NB4 (cell line): Measurements from ENCODE around the gene PRRC2A.
A peak's percentile ranks its signal among the peaks of the same experiment; 100 is the strongest.

ENCODE experiments used
- DNase-seq: peaks from one replicate; pipeline ENCODE4 v3.0.0; 2010; ENCODE audit warnings: low read depth
- H3K4me3 ChIP-seq: one replicate; pipeline ENCODE4 v1.5.1; 2011; ENCODE audit warnings: mild to moderate bottlenecking, low read depth, low read length, moderate library complexity
- CTCF ChIP-seq: IDR thresholded peaks from one replicate; pipeline ENCODE4 v1.5.1; 2012; ENCODE audit warnings: low read depth, low read length
- MAX ChIP-seq: IDR thresholded peaks from 2 replicates; pipeline ENCODE4 v1.6.1; 2011; ENCODE audit warnings: low read depth, low read length
- MYC ChIP-seq: IDR thresholded peaks from 2 replicates; pipeline ENCODE4 v1.6.1; 2011; ENCODE audit warnings: low read depth, low read length
- POLR2A ChIP-seq: IDR thresholded peaks from 2 replicates; pipeline ENCODE4 v1.6.1; 2011; ENCODE audit warnings: mild to moderate bottlenecking; ENCODE audit not compliant: insufficient read length; ENCODE audit errors: extremely low read depth

Gene PRRC2A

GRCh38 chr6:31676904-31677303 is 56.4 kb downstream of the PRRC2A start:
- no peak for DNase-seq
- no peak for TF ChIP-seq MYC
- TF ChIP-seq CTCF: no peak
- no peak for TF ChIP-seq POLR2A
- TF ChIP-seq MAX: no peak
- no peak overlapping the region for H3K4me3 ChIP-seq

DNA sequence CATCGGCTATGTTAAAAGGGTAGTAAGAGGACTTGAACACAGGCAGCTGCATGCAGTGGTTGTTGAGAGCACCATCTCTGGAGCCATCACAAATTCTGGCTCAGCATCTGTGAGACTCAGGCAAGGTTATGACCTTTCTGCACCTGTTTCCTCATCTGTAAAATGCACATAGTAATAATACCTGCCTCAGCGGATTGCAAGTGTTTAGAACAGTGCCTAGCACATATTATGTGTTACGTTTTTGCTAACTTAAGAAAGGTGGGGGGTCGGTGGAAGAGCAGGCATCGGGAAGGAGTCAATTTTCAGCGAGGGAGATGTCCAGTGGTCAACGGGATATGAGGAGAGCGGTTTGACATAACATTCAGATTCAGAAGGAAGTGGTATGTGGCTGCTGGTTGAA is 57.4 kb downstream of the PRRC2A start:
- DNase-seq: no peak

DNA sequence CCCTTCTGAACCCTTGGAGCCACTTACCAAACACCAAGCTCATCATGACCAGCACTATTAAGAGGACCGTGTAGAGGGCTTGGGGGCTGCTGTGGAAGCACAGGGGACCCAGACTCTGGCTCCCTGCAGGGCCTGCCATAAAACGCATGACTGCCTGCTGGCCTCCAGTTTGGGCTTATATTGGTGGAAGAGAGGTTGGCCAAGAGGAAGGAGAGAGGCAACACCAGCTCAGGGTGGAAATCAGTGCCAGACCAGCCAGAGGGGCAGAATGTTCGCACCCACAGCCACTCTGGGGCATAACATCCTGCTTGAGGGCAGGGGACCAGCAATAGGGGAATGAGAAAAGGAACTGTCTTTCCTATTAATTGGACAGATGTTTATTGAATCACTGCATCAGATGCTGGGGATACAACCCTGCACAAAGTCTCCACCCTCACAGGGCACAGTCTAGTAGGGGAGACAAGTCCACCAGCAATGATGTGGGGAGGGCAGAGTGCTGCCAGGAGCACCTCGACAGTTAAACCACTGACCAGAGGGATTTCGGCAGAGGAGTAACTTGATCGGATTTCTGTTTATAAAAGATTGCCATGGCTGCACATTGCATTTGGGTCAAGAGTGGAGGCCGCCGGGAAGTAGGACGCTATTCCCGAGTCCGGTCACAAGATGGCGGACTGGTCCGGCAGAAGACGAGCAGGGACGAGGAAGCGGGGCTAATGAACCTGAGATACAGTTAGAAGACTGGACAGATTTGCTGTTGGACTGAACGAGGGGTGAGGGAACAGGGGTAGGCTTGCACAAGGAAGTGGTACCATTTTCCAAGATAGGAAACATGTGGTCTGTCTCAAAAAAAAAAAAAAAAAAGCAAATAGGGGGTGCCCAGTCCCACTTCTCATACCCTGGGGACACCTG is 60.0 kb downstream of the PRRC2A start, which contains the start of gene LY6G5C:
Gene LY6G5C (minus strand): TSS at position 842 of the 909 bp plus-strand sequence. CDS start 694 bp downstream, at position 148.
- H3K4me3 ChIP-seq: peak within 1 kb of the TSS; percentile 59
- peak; percentile 91 for DNase-seq
- no peak for TF ChIP-seq POLR2A
- 0 out of 2 replicates have a peak, but pooled peaks have one; percentile 23 for TF ChIP-seq MAX
- TF ChIP-seq MYC: no peak
- TF ChIP-seq CTCF: peak; percentile 60

More for the DNA sequence above, 57.4 kb downstream of the PRRC2A start:
- no peak overlapping the region for H3K4me3 ChIP-seq
- TF ChIP-seq CTCF (no peak), POLR2A (no peak), MYC (no peak), MAX (no peak)

DNA sequence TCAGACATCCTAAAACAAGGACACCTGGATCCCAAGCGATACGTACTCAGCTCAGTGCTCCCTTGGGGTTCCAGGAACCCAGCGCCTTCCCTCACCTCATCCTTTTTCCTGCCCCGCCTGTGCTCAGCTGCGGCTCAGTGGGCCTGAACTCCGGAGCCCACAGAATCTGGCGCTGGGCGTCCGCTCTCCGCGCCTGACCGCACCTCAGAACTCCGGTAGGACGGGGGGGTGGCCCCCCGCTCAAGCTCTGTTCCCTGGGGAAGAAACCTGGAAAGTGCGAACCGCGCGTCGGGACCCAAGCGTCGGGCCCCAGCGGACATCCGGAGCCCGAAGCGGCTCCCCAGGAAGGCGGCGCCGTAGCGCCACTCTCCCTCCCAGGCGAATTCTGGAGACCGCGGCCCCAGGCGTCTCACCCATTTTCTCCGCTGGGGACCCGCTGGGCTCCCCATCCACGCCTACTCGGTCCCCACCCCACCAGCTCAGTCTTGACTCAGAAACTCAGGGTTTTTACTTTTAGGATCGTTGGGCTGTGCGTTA is 60.7 kb downstream of the PRRC2A start:
- DNase-seq: peak; percentile 70
- peak overlapping the region; percentile 59 for H3K4me3 ChIP-seq
- TF ChIP-seq MYC (no peak), MAX (no peak), POLR2A (no peak), CTCF (peak; percentile 26)

DNA sequence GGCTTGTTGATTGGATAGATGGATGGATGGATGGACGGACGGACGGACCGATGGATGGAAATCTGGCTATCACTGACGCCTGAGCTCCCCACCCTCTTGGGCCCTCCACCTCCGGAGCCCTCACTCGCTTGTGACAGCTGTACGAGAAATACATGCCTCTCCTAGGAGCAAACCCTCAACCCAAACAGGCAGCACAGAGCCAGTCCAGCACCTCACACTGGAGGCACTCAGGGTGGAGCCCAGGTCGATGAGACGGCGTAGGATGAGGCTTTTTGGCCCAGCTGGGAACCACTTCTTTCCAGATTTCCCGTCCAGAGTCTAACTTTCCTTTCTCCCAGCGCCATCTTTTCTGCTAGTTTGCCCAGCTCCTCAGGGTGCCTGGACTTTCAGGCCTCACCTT is 63.1 kb downstream of the PRRC2A start:
- H3K4me3 ChIP-seq: no peak overlapping the region
- DNase-seq: no peak
- no peak for TF ChIP-seq MAX
- TF ChIP-seq CTCF: no peak
- no peak for TF ChIP-seq MYC
- no peak for TF ChIP-seq POLR2A
